HL-60 (cell line): ENCODE results near the gene ERH.

Experiments used
- DNase-seq, 2 experiments: peaks; one replicate each; pipeline ENCODE4 v3.0.0-alpha.2; 2010 to 2020; ENCODE audit warnings: low read depth in 1 of 2, low spot score in 1 of 2
- H3K27ac ChIP-seq: fragments of 250-450 bp; sonication (Bioruptor Pico); replicated peaks from 2 replicates; pipeline ENCODE4 v1.5.1; 2020; ENCODE audit warnings: mild to moderate bottlenecking, moderate library complexity
- H3K27me3 ChIP-seq: fragments of 250-450 bp; sonication (Bioruptor Pico); 2 replicates; pipeline ENCODE4 v1.5.1; 2021; ENCODE audit warnings: mild to moderate bottlenecking, moderate library complexity; ENCODE audit not compliant: insufficient read depth, poor library complexity, severe bottlenecking
- H3K4me3 ChIP-seq: replicated peaks from 2 replicates; pipeline ENCODE4 v1.5.1; 2011; ENCODE audit warnings: mild to moderate bottlenecking, control low read depth, low read length; ENCODE audit not compliant: insufficient read depth
- GABPA ChIP-seq: IDR thresholded peaks from 2 replicates; pipeline ENCODE4 v1.6.1; 2012; ENCODE audit warnings: low read depth
- POLR2AphosphoS5 ChIP-seq: IDR thresholded peaks from 2 replicates; pipeline ENCODE4 v1.6.1; 2012; ENCODE audit warnings: low read depth
- REST ChIP-seq: IDR thresholded peaks from 2 replicates; pipeline ENCODE4 v1.6.1; 2012; ENCODE audit warnings: low read depth; ENCODE audit not compliant: insufficient replicate concordance
- SPI1 ChIP-seq: IDR thresholded peaks from 2 replicates; pipeline ENCODE4 v1.6.1; 2012; ENCODE audit warnings: low read depth, mild to moderate bottlenecking, borderline replicate concordance
- TF ChIP-seq, protein P1 (sequence below): IDR thresholded peaks from one replicate; pipeline ENCODE4 v1.5.1; 2011; ENCODE audit warnings: low read length, control low read depth, inconsistent platforms; ENCODE audit not compliant: insufficient read depth

Gene ERH

GRCh38 chr14:69351385-69351784 is 46.7 kb downstream of the ERH start:
- DNase-seq = peak in 1 of 2 experiments; percentile 37
- Histone ChIP-seq H3K27ac (no peak overlapping the region), H3K4me3 (no peak overlapping the region), H3K27me3 (no peaks in the 10 kb centered on the region)
- TF ChIP-seq POLR2AphosphoS5 = no peak
- no peak for TF ChIP-seq GABPA
- TF ChIP-seq SPI1 = peak; percentile 37; the same call in 1 of the 2 replicates
- TF ChIP-seq, protein P1, sequence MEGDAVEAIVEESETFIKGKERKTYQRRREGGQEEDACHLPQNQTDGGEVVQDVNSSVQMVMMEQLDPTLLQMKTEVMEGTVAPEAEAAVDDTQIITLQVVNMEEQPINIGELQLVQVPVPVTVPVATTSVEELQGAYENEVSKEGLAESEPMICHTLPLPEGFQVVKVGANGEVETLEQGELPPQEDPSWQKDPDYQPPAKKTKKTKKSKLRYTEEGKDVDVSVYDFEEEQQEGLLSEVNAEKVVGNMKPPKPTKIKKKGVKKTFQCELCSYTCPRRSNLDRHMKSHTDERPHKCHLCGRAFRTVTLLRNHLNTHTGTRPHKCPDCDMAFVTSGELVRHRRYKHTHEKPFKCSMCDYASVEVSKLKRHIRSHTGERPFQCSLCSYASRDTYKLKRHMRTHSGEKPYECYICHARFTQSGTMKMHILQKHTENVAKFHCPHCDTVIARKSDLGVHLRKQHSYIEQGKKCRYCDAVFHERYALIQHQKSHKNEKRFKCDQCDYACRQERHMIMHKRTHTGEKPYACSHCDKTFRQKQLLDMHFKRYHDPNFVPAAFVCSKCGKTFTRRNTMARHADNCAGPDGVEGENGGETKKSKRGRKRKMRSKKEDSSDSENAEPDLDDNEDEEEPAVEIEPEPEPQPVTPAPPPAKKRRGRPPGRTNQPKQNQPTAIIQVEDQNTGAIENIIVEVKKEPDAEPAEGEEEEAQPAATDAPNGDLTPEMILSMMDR = no peak

DNA sequence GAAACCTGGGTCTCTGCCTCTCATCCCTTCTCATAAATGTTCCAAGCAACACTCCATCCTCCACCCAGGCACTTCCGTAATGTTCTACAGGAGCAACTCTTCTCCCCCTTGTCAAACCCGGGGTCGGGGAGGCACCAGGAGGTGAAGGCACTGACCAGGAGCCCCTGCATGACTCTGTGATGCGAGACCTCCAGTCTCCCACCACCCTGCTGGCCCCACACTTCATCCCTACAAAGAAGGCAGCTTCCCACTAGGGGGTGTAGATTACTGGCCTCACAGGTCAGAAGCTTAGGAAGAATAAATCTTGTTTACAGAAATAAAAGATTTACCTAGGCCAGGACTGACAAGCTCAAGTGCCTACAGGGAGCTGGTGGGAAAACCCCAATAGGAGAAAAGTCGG is 47.2 kb downstream of the ERH start:
- TF ChIP-seq, protein P1 = no peak
- TF ChIP-seq REST (no peak), SPI1 (no peak), GABPA (no peak), POLR2AphosphoS5 (no peak)
- no peaks in the 10 kb centered on the region for H3K27me3 ChIP-seq
- DNase-seq = no peak
- H3K27ac ChIP-seq = no peak overlapping the region
- no peak overlapping the region for H3K4me3 ChIP-seq

- H3K27ac ChIP-seq = no peak overlapping the region
- H3K4me3 ChIP-seq = no peak overlapping the region
- H3K27me3 ChIP-seq = no peaks in the 10 kb centered on the region
- DNase-seq = no peak
- TF ChIP-seq GABPA = no peak
- no peak for TF ChIP-seq POLR2AphosphoS5
- no peak for TF ChIP-seq REST
- no peak for TF ChIP-seq SPI1
- TF ChIP-seq, protein P1 = no peak
These were observed 48.9 kb downstream of the ERH start for GRCh38 chr14:69349091-69349777.

DNA sequence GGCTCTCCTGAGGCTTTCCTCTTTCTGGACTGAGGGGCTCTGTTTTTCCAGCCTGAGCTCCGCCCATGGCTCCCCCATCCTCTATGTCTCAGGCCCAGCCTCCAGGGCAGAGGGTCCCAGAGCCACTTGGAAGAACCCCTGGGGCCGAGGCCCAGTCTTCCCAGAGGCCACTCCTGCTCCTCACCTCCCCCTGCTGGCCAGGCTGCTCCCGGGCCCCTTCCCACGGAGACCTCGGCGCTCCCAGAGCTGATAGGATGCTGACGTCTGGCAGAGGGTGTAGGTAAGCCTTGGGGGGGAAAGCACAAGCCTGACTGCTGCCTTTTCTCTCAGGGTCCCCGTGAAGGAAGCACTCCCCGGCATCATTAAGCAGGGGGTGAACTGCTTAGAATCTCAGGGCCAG is 51.4 kb downstream of the ERH start:
- no peaks in the 10 kb centered on the region for H3K27me3 ChIP-seq
- no peak overlapping the region for H3K27ac ChIP-seq
- TF ChIP-seq, protein P1 = peak; percentile 3
- TF ChIP-seq GABPA (no peak), SPI1 (no peak), POLR2AphosphoS5 (no peak), REST (no peak)
- no peak for DNase-seq
- no peak overlapping the region for H3K4me3 ChIP-seq
